GM23338 (cell line): ENCODE data around the gene SNX32. TPM values are rescaled to one million over a fixed set of nuclear protein-coding genes. Genes with fewer than 3 reads are reported as not detected.

Experiments used
- ATAC-seq: fragments of 200-7000 bp; cut with Tn5 transposase; 3 replicates; pipeline ENCODE4 v1.9.1; 2020
- DNase-seq: peaks from one replicate; pipeline ENCODE4 v3.0.0-alpha.2; 2015; ENCODE audit warnings: low spot score
- H2AFZ ChIP-seq: fragments of 200-600 bp; sonication (generic); 2 replicates; pipeline ENCODE4 v1.8.0; 2016; ENCODE audit warnings: antibody characterized with exemption, mild to moderate bottlenecking, moderate library complexity
- H3F3A ChIP-seq: fragments of 200-600 bp; sonication (generic); replicated peaks from 2 replicates; pipeline ENCODE4 v1.8.0; 2017; ENCODE audit warnings: antibody characterized with exemption, mixed run types, low read depth
- H3K27ac ChIP-seq: fragments of 200-600 bp; sonication (generic); 2 replicates; pipeline ENCODE4 v1.6.1; 2016; ENCODE audit warnings: low read depth
- H3K27me3 ChIP-seq: fragments of 200-600 bp; sonication (generic); 2 replicates; pipeline ENCODE4 v1.8.0; 2016; ENCODE audit warnings: mild to moderate bottlenecking, mixed run types, moderate library complexity; ENCODE audit not compliant: insufficient read depth
- H3K36me3 ChIP-seq: fragments of 200-600 bp; sonication (generic); 2 replicates; pipeline ENCODE4 v1.8.0; 2016; ENCODE audit warnings: mild to moderate bottlenecking; ENCODE audit not compliant: insufficient read depth
- H3K4me1 ChIP-seq: fragments of 200-600 bp; sonication (generic); 2 replicates; pipeline ENCODE4 v1.8.0; 2016; ENCODE audit warnings: mild to moderate bottlenecking, moderate library complexity; ENCODE audit not compliant: insufficient read depth
- H3K4me2 ChIP-seq: fragments of 200-600 bp; sonication (generic); 2 replicates; pipeline ENCODE4 v1.7.1; 2017; ENCODE audit warnings: mixed run types
- H3K4me3 ChIP-seq: fragments of 200-600 bp; sonication (generic); 2 replicates; pipeline ENCODE4 v1.6.1; 2016; ENCODE audit warnings: mixed run types
- H3K79me2 ChIP-seq: fragments of 200-600 bp; sonication (generic); replicated peaks from 2 replicates; pipeline ENCODE4 v1.8.0; 2017; ENCODE audit warnings: mild to moderate bottlenecking; ENCODE audit not compliant: insufficient read depth
- H3K9me2 ChIP-seq: fragments of 200-600 bp; sonication (generic); 2 replicates; pipeline ENCODE4 v1.8.0; 2017; ENCODE audit not compliant: insufficient read depth
- H4K20me1 ChIP-seq: fragments of 200-600 bp; sonication (generic); replicated peaks from 2 replicates; pipeline ENCODE4 v1.8.0; 2017; ENCODE audit warnings: mild to moderate bottlenecking; ENCODE audit not compliant: insufficient read depth
- H3K27ac Mint-ChIP-seq: 2 replicates; pipeline ENCODE4 v1.8.0; 2020; ENCODE audit warnings: inconsistent platforms, mild to moderate bottlenecking, moderate library complexity, mixed read lengths
- H3K27me3 Mint-ChIP-seq: 3 replicates; pipeline ENCODE4 v1.8.0; 2022; ENCODE audit warnings: low read depth, mild to moderate bottlenecking, moderate library complexity, mixed read lengths, inconsistent platforms; ENCODE audit not compliant: insufficient read depth, poor library complexity
- H3K36me3 Mint-ChIP-seq: 3 replicates; pipeline ENCODE4 v1.8.0; 2021; ENCODE audit warnings: low read depth, mild to moderate bottlenecking, inconsistent platforms, moderate library complexity, mixed read lengths
- H3K4me1 Mint-ChIP-seq: 3 replicates; pipeline ENCODE4 v1.8.0; 2020; ENCODE audit warnings: mild to moderate bottlenecking, inconsistent platforms, mixed read lengths
- H3K4me3 Mint-ChIP-seq: 3 replicates; pipeline ENCODE4 v1.8.0; 2021; ENCODE audit warnings: moderate library complexity, mild to moderate bottlenecking, inconsistent platforms, mixed read lengths
- H3K9me3 Mint-ChIP-seq: 3 replicates; pipeline ENCODE4 v1.8.0; 2020; ENCODE audit warnings: moderate library complexity, mild to moderate bottlenecking, inconsistent platforms, mixed read lengths
- CREB1 ChIP-seq: fragments of 250-450 bp; sonication (Bioruptor Pico); IDR thresholded peaks from 2 replicates; pipeline ENCODE4 v1.5.0; 2020; ENCODE audit warnings: low read depth, mild to moderate bottlenecking, moderate library complexity
- EZH2 ChIP-seq: fragments of 200-600 bp; sonication (generic); IDR thresholded peaks from one replicate; pipeline ENCODE4 v1.8.0; 2017; ENCODE audit warnings: antibody characterized with exemption, mild to moderate bottlenecking, low read depth; ENCODE audit not compliant: unreplicated experiment
- EZH2phosphoT487 ChIP-seq: fragments of 200-600 bp; sonication (generic); IDR thresholded peaks from one replicate; pipeline ENCODE4 v1.8.1; 2018; ENCODE audit warnings: antibody characterized with exemption; ENCODE audit not compliant: unreplicated experiment
- JUNB ChIP-seq: IDR thresholded peaks from one replicate; pipeline ENCODE4 v1.6.1; 2016; ENCODE audit warnings: antibody characterized with exemption; ENCODE audit not compliant: unreplicated experiment
- NANOG ChIP-seq: IDR thresholded peaks from 2 replicates; pipeline ENCODE4 v1.6.1; 2016; ENCODE audit warnings: antibody characterized with exemption, borderline replicate concordance
- POLR2AphosphoS5 ChIP-seq: IDR thresholded peaks from 2 replicates; pipeline ENCODE4 v1.6.1; 2016; ENCODE audit warnings: antibody characterized with exemption, low read depth
- STAT1 ChIP-seq: IDR thresholded peaks from one replicate; pipeline ENCODE4 v1.6.1; 2016; ENCODE audit warnings: antibody characterized with exemption; ENCODE audit not compliant: unreplicated experiment
- ZNF114 ChIP-seq: fragments of 250-450 bp; sonication (Bioruptor Pico); IDR thresholded peaks from 2 replicates; pipeline ENCODE4 v1.5.0; 2020; ENCODE audit warnings: mild to moderate bottlenecking, moderate library complexity
- ZNF331 ChIP-seq: fragments of 250-450 bp; sonication (Bioruptor Pico); IDR thresholded peaks from 2 replicates; pipeline ENCODE4 v1.5.0; 2020; ENCODE audit warnings: low read depth, mild to moderate bottlenecking, moderate library complexity
- polyA plus RNA-seq: library from polyadenylated mRNA; unstranded; fragments of >200 nt; fragmentation: Nextera tagmentation; extraction: Ambion mirVana; gene quantifications from 2 replicates; pipeline ENCODE4 v1.2.1, GENCODE V29; 2016
- total RNA-seq: library from RNA; depleted of rRNA; stranded (reverse); fragments of >200 nt; shearing (Covaris generic); gene quantifications from 2 replicates; pipeline ENCODE4 v1.2.3, GENCODE V29; 2014
- TF ChIP-seq, protein P1 (sequence below): IDR thresholded peaks from 2 replicates; pipeline ENCODE4 v1.6.1; 2016; ENCODE audit warnings: antibody characterized with exemption
- TF ChIP-seq, protein P2 (sequence below): IDR thresholded peaks from one replicate; pipeline ENCODE4 v1.6.1; 2018; ENCODE audit warnings: antibody characterized with exemption; ENCODE audit not compliant: unreplicated experiment

The SNX32 gene
- total and polyA plus RNA-seq, 2 experiments from 2014 or later: 0.49 to 1.2 TPM

DNA sequence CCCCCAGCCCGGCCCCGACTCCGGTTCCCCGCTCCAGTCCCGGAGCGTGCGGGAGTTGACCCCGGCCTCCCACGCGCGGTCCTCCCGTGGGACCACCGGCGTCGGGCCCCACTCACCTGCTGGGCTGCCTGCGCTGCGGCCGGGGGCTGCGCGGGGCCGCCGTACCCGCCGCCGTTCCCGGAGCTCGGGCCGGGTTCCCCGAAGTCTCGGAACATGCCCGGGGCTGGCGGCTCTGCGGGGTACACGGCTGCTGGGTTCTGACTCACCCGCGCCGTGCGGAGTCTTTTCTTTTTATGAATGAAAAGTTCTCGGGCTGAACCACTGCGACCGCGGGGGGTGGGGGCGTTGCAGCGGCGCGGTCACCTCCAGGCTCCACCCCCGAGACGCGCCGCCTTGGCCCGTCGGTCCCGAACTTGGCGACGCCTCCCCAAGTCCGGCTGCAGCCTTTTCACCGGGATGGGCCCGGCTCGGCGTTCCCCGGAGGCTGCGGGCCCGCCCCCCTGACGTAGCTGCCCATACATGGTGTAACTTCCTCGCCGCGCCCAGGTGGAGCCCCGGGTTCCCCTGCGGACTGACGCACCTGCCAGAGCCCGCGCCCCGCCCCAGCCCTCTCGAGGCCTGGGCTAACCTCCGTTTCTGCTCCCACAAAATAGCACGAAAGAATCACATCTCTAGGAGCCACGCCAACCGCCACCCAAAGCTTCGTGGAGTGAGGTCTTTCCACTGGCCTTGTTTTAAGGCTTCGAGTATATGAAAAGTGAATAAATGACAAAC lies 66.5 kb downstream of the SNX32 start, which contains the start of gene FOSL1:
Gene FOSL1, minus strand, starts transcription at position 264 of the 774 bp plus-strand sequence. Its CDS starts 49 bp downstream, at position 215.
- Histone ChIP-seq H3K36me3 (no peaks in the 10 kb centered on the region), H3K4me1 (peaks cover 8% of the 10 kb centered on the region), H3K27ac (no peak within 1 kb of the TSS), H3K27me3 (peaks cover 59% of the 10 kb centered on the region), H3K9me2 (no peaks in the 10 kb centered on the region), H3K4me2 (peak within 1 kb of the TSS; percentile 85), H2AFZ (peak within 1 kb of the TSS; percentile 94), H3K79me2 (no peaks in the 10 kb centered on the region), H3K4me3 (peak within 1 kb of the TSS; percentile 74), H4K20me1 (no peaks in the 10 kb centered on the region), H3F3A (peaks cover 16% of the 10 kb centered on the region)
- no peak within 1 kb of the TSS for H3K27ac Mint-ChIP-seq
- H3K9me3 Mint-ChIP-seq: peaks cover 2% of the 10 kb centered on the region; the same call in 1 of the 3 replicates
- H3K27me3 Mint-ChIP-seq: peaks cover 55% of the 10 kb centered on the region
- ATAC-seq: peak; percentile 89
- TF ChIP-seq POLR2AphosphoS5 (peak; percentile 39; the same call in 1 of the 2 replicates), CREB1 (CRISPR knock-in tag) (peak; percentile 91), ZNF114 (CRISPR knock-in tag) (no peak), STAT1 (no peak), EZH2phosphoT487 (no peak), NANOG (no peak)
- TF ChIP-seq, protein P1, sequence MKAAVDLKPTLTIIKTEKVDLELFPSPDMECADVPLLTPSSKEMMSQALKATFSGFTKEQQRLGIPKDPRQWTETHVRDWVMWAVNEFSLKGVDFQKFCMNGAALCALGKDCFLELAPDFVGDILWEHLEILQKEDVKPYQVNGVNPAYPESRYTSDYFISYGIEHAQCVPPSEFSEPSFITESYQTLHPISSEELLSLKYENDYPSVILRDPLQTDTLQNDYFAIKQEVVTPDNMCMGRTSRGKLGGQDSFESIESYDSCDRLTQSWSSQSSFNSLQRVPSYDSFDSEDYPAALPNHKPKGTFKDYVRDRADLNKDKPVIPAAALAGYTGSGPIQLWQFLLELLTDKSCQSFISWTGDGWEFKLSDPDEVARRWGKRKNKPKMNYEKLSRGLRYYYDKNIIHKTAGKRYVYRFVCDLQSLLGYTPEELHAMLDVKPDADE: no peak
- DNase-seq: peak; percentile 98
- H3K4me3 Mint-ChIP-seq: peak within 1 kb of the TSS; percentile 74
- H3K4me1 Mint-ChIP-seq: peaks cover 7% of the 10 kb centered on the region; the same call in 2 of the 3 replicates
- H3K36me3 Mint-ChIP-seq: peaks cover 1% of the 10 kb centered on the region; the same call in 1 of the 3 replicates

DNA sequence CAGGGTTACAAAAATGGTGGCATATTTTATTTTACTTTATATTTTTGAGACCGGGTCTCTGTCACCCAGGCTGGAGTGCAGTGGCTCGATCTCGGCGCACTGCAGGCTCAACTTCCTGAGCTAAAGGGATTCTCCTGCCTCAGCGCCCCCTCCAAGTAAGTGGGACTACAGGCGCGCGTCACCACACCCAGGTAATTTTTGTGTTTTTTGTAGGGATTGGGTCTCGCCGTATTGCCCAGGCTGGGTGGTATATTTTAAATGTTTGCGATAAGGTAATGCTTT lies 67.1 kb downstream of the SNX32 start:
- no peaks in the 10 kb centered on the region for H3K79me2 ChIP-seq
- H3F3A ChIP-seq: peaks cover 16% of the 10 kb centered on the region
- H3K36me3 ChIP-seq: no peaks in the 10 kb centered on the region
- DNase-seq: no peak
- no peak for TF ChIP-seq ZNF331 (CRISPR knock-in tag)
- H2AFZ ChIP-seq: no peak overlapping the region
- H3K4me1 ChIP-seq: peaks cover 8% of the 10 kb centered on the region
- H3K4me3 Mint-ChIP-seq: peak overlapping the region; percentile 58
- peaks cover 60% of the 10 kb centered on the region for H3K27me3 ChIP-seq
- ATAC-seq: no peak
- peak overlapping the region; percentile 78 for H3K4me2 ChIP-seq
- H3K27me3 Mint-ChIP-seq: peaks cover 57% of the 10 kb centered on the region
- no peaks in the 10 kb centered on the region for H3K9me2 ChIP-seq
- H3K36me3 Mint-ChIP-seq: no peaks in the 10 kb centered on the region
- peaks cover 2% of the 10 kb centered on the region; the same call in 1 of the 3 replicates for H3K9me3 Mint-ChIP-seq
- H4K20me1 ChIP-seq: no peaks in the 10 kb centered on the region
- H3K4me3 ChIP-seq: peak overlapping the region; percentile 74; the same call in 1 of the 2 replicates
- peaks cover 7% of the 10 kb centered on the region; the same call in 2 of the 3 replicates for H3K4me1 Mint-ChIP-seq
- no peak overlapping the region for H3K27ac ChIP-seq
- no peak overlapping the region for H3K27ac Mint-ChIP-seq

DNA sequence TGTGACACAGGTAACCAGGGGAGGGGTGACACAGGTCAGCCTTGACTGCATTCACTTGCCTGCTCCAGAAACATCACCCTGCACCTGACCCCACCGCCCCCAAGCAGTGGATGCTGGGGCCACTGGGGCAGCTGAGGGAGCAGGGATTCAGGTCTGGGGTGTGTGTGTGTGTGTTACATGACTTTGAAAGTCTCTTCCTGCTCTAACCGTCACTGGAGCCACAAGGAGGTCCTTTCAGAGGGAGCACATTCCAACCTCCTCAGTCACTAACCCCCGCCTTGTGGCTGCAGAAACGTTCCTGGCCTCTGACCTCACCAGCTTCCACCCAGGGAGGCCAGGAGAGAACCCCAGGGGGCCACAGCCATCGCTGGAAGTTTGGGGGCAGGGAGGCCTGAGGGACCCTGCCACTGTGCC lies 69.3 kb downstream of the SNX32 start:
- Mint-ChIP-seq H3K27me3 (peaks cover 47% of the 10 kb centered on the region), H3K27ac (no peak overlapping the region), H3K4me3 (no peak overlapping the region), H3K9me3 (peaks cover 2% of the 10 kb centered on the region; the same call in 1 of the 3 replicates), H3K4me1 (peaks cover 7% of the 10 kb centered on the region; the same call in 2 of the 3 replicates), H3K36me3 (no peaks in the 10 kb centered on the region)
- DNase-seq (peak; percentile 72), ATAC-seq (peak; percentile 10)
- H3K27ac ChIP-seq: no peak overlapping the region
- H3K27me3 ChIP-seq: peaks cover 61% of the 10 kb centered on the region
- H2AFZ ChIP-seq: no peak overlapping the region
- H3K4me2 ChIP-seq: peak overlapping the region; percentile 40; the same call in 1 of the 2 replicates
- no peak overlapping the region for H3K4me3 ChIP-seq
- peaks cover 8% of the 10 kb centered on the region for H3K4me1 ChIP-seq
- peaks cover 16% of the 10 kb centered on the region for H3F3A ChIP-seq
- no peaks in the 10 kb centered on the region for H3K9me2 ChIP-seq
- no peaks in the 10 kb centered on the region for H4K20me1 ChIP-seq
- H3K79me2 ChIP-seq: no peaks in the 10 kb centered on the region
- no peaks in the 10 kb centered on the region for H3K36me3 ChIP-seq
- TF ChIP-seq, protein P2, sequence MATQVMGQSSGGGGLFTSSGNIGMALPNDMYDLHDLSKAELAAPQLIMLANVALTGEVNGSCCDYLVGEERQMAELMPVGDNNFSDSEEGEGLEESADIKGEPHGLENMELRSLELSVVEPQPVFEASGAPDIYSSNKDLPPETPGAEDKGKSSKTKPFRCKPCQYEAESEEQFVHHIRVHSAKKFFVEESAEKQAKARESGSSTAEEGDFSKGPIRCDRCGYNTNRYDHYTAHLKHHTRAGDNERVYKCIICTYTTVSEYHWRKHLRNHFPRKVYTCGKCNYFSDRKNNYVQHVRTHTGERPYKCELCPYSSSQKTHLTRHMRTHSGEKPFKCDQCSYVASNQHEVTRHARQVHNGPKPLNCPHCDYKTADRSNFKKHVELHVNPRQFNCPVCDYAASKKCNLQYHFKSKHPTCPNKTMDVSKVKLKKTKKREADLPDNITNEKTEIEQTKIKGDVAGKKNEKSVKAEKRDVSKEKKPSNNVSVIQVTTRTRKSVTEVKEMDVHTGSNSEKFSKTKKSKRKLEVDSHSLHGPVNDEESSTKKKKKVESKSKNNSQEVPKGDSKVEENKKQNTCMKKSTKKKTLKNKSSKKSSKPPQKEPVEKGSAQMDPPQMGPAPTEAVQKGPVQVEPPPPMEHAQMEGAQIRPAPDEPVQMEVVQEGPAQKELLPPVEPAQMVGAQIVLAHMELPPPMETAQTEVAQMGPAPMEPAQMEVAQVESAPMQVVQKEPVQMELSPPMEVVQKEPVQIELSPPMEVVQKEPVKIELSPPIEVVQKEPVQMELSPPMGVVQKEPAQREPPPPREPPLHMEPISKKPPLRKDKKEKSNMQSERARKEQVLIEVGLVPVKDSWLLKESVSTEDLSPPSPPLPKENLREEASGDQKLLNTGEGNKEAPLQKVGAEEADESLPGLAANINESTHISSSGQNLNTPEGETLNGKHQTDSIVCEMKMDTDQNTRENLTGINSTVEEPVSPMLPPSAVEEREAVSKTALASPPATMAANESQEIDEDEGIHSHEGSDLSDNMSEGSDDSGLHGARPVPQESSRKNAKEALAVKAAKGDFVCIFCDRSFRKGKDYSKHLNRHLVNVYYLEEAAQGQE: no peak
- TF ChIP-seq ZNF331 (CRISPR knock-in tag) (no peak), STAT1 (no peak), NANOG (no peak), EZH2phosphoT487 (no peak), EZH2 (no peak), JUNB (no peak), CREB1 (CRISPR knock-in tag) (no peak)
- TF ChIP-seq, protein P1: no peak
